GM12875 (cell line): Measurements from ENCODE around the gene VWA1.
"Not testable (repeated sequence)": the region's sequence is repeated elsewhere in the genome, so short reads cannot be mapped to it uniquely, and the experiment has no call there.

Experiments
- H3K4me3 ChIP-seq: one replicate; pipeline ENCODE4 v1.5.1; 2011; ENCODE audit warnings: low read depth, low read length, control low read depth
- TF ChIP-seq, protein P1 (sequence below): IDR thresholded peaks from 2 replicates; pipeline ENCODE4 v1.5.1; 2011; ENCODE audit warnings: low read depth, mild to moderate bottlenecking, control low read depth, inconsistent platforms, low read length, moderate library complexity, borderline replicate concordance; ENCODE audit not compliant: insufficient read depth

Gene VWA1

DNA sequence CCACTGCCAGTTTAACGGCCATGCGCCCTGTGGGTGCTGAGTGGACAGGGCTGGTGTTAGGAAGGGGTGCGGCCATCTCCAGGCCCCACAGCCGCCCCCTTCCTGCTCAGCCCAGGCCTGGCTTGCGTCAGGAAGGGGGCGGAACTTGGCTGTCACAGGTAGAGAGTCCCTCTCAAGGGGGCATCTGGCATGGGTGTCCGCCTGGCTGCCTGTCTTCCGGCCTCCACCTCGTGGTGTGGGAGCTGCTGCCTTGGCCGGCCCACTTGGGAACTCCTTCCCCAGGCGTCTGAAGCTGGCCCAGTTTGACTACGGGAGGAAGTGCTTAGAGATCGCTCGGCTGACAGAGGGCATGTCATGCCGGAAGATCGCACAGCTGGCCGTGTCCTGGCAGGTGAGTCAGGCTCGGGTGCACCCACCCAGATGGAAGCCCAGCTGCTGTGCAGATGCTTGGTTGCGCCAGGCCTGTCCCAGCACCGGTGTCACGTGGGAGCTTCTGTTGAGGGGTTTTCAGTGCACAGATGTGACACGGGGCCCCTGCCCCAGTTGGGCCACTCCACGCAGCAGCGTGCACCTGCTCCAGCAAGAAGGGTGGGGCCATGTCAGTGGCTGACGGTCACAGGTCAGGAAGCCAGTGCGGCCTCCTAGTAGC lies 27.0 kb downstream of the VWA1 start:
- TF ChIP-seq, protein P1, sequence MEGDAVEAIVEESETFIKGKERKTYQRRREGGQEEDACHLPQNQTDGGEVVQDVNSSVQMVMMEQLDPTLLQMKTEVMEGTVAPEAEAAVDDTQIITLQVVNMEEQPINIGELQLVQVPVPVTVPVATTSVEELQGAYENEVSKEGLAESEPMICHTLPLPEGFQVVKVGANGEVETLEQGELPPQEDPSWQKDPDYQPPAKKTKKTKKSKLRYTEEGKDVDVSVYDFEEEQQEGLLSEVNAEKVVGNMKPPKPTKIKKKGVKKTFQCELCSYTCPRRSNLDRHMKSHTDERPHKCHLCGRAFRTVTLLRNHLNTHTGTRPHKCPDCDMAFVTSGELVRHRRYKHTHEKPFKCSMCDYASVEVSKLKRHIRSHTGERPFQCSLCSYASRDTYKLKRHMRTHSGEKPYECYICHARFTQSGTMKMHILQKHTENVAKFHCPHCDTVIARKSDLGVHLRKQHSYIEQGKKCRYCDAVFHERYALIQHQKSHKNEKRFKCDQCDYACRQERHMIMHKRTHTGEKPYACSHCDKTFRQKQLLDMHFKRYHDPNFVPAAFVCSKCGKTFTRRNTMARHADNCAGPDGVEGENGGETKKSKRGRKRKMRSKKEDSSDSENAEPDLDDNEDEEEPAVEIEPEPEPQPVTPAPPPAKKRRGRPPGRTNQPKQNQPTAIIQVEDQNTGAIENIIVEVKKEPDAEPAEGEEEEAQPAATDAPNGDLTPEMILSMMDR, result no peak
- H3K4me3 ChIP-seq, result no peak overlapping the region

DNA sequence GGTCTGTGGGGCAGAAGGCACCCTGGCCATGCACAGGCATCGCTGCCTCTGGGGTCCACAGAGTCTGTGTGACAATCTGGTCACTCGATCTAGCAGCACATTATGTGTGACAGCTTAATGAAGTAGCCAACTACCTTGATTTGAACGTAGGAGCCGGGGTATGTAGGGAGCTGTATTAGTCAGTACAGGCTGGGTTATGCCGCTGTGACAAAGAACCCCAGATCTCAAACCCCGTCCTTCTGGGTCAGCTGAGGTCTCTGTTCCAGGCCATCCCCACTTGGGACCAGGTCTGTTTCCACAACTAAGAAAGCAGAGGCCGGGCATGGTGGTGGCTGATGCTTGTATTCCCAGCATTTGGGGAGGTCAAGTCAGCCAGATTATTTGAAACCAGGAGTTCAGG lies 27.8 kb downstream of the VWA1 start:
- TF ChIP-seq, protein P1, result no peak
- H3K4me3 ChIP-seq, result no peak overlapping the region

DNA sequence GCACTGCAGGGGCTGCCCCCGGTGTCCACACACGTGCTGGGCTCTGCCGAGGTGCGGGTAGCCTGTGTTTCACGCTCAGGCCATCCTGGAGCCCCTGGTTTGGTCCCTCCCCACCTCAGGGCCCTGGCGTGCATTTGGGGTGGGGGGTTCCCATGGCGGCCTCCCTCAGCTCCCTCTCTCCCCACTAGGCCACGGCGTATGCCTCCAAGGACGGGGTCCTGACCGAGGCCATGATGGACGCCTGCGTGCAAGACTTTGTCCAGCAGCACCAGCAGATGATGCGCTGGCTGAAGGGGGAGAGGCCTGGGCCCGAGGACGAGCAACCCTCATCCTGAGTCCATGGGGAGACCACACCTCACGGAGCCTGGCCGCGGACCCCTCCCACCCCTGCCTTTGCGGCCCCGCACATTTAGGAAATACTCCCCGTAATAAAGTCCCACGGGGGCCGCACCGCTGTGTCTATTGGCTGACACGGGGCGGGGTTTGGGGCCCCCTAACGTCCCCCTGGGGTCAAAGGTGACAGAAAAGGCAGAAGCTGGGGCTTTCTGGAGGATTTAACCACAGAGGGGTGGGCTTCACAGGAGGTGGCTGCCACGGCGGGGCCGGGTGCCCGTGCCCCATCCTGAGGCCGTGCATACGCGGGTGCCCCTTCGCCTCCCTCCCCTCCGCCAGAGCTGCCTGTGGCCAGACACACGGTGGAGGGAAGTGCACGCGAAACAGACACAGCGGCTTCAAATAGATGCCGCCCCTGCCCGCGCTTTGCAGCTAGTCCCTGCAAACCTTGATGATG lies 32.9 kb downstream of the VWA1 start:
- not testable (repeated sequence) for H3K4me3 ChIP-seq

DNA sequence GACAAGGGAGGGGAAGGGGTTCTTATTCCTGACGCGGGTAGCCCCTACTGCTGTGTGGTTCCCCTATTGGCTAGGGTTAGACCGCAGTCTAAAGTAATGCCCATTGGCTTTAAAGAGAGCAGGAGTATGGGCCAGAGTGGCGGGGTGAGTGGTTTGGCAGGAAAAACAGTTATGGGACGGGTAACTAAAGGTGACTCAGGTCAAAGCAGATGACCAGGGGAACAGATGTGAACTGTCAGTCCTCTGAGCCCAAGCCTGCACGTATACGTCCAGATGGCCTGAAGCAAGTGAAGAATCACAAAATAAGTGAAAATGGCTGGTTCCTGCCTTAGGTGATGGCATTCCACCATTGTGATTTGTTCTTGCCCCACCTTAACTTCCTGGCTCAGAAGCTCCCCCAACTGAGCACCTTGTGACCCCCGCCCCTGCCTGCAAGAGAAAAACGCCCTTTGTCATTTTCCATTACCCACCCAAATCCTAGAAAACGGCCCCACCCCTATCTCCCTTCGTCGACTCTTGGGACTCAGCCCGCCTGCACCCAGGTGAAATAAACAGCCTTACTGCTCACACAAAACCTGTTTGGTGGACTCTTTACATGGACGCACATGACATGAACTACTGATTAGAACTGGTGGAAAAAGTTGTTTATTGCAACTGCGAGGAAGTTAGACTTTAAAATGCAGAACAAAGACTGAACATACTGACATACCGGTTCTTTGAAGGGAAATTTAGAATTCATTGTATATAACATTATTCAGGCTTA lies 35.3 kb downstream of the VWA1 start:
- H3K4me3 ChIP-seq, result peak overlapping the region; percentile 81
- TF ChIP-seq, protein P1, result no peak

DNA sequence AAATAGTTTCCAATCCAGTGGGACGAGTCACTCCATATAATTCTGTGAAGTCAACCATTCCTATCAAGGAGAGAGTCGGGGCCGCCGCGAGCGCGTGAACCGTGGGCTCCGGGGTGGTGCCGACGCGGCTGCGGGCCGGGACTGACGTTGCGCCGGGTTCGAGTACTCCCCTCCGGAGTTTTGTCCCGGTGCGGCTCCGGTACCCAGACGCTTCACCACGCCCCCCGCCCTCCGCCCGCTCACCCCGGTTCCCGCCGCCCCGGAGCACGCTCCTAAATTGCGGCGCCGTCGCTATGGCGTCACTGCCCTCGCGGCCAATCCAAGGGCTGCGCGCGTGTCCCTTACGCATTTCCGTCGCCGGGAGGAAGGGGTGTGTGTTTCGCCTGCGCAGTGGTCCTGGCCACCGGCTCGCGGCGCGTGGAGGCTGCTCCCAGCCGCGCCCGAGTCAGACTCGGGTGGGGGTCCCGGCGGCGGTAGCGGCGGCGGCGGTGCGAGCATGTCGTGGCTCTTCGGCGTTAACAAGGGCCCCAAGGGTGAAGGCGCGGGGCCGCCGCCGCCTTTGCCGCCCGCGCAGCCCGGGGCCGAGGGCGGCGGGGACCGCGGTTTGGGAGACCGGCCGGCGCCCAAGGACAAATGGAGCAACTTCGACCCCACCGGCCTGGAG lies 36.0 kb downstream of the VWA1 start, which contains the start of gene ATAD3B:
Gene ATAD3B (plus strand): TSS at position 377 of the 664 bp plus-strand sequence. CDS start 120 bp downstream, at position 497.
- peak within 1 kb of the TSS; percentile 81 for H3K4me3 ChIP-seq
- TF ChIP-seq, protein P1, result no peak

DNA sequence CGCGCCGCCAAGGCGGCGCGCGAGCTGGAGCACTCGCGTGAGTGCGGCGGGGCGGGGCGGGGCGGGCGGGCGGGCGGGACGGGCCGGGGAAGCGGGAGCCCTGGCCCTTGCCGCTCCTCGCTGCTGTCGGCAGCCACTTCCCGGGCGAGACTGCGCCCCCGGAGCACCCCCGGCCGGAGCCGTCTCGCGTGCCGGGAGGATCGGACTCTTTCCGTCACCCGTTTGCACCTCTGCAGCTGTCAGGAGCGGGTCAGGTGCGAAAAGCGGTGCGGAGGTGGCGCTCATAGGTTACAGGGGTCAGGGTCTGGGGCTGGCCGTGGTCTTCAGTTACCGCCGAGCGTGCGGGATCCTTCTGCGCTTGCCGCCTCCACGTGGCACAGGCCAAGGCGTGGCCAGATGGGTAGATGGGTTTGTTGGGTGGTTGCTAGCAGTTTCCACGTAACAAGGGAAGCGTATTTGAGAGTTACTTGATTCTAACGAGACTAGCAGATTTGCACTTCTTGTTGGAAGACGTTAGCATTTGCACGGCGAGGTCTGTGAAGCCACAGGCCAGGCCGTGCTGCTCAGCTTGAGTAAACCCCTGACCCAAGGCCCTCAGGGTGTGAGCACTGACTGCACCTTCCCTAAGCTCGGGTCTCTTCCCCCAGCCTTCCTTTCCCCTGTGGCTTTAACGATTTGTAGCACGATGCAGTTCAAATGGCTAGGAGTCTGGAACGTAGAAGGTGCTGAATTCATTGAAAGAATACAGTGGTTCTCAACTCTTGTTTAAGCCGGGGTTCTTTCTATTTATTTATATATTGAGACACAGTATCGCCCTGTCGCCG lies 36.8 kb downstream of the VWA1 start:
- peak overlapping the region; percentile 81 for H3K4me3 ChIP-seq

DNA sequence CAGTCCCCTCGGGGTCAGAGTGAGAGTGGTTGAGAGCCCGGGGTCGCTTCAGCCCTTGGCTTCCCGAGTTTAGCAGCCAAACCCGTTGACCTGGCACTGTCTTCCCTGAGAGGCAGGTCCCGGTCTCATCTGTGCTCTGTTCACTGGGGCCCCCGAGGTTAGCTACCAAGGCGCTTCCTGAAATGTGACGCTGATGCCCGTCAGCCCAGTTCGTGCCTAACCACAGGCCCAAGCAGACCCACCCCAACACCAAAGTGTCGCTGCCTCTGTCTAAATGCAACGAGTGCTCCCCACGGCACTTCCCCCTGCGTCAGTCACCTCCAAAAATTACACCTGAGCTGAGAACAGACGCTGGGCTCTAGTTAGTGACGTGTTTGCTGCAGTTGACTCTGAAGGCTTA lies 40.5 kb downstream of the VWA1 start:
- not testable (repeated sequence) for H3K4me3 ChIP-seq

DNA sequence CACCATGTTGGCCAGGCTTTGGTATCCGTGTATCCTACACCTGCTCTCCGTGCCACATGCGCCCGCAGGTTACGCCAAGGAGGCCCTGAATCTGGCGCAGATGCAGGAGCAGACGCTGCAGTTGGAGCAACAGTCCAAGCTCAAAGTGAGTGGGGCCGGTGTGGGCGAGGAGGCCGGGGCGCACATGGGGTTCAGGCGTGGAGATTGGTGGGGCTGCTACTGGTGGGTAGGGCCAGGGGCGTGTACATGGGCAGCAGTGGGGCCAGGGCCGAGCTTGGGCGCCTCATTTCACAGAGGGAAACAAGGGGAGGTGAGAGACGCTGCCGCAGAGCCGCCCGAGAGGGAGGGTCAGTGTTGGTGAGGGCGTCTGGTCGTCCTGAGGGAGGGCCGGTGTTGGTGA lies 41.7 kb downstream of the VWA1 start:
- no peak overlapping the region for H3K4me3 ChIP-seq
- TF ChIP-seq, protein P1, result no peak
